ENCODE measurements around the gene PLCD3.

GRCh38 chr17:45121055-45121454 lies 11.3 kb downstream of the PLCD3 start:
- TF ChIP-seq CTCF (IDR thresholded peaks at IDR 0.05 in 8 of 11, conservative IDR thresholded peaks at IDR 0.05 in 3 of 11), result no peak
- TF ChIP-seq POLR2A (IDR thresholded peaks at IDR 0.05), result no peak
- no peak for TF ChIP-seq POLR2AphosphoS5 (IDR thresholded peaks at IDR 0.05)
